GM21526 (cell line): ENCODE results near the gene RSPH9.

Experiments
- ATAC-seq: cut with Tn5 transposase; IDR thresholded peaks from one replicate; pipeline ENCODE4 v1.9.1; 2021; ENCODE audit warnings: moderate library complexity; ENCODE audit not compliant: unreplicated experiment, low FRiP score

RSPH9 gene

DNA sequence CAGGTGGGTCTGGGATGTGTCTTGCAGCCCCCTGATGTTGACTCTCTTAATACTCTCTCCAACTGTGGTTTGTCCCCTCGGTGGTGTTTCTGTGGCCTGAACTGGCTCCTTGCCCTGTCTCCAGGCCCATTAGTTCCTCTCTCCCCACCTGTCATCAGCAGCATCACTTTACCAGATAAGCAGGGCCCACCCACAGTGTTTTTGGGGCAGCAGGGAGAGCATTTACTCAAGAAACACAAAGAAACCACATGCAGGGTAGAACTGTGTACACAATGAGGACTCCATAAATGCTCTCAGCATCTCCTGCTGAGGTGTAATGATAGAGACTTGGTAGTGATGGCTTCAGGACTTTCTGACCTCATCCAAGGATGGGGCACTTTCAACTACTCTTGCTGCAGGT, 62.9 kb downstream of the RSPH9 start:
- ATAC-seq: no peak

- no peak for ATAC-seq
Measured at GRCh38 chr6:43708860-43709653, 64.2 kb downstream of the RSPH9 start.

- no peak for ATAC-seq
Measured at GRCh38 chr6:43709654-43710303, 64.9 kb downstream of the RSPH9 start.

DNA sequence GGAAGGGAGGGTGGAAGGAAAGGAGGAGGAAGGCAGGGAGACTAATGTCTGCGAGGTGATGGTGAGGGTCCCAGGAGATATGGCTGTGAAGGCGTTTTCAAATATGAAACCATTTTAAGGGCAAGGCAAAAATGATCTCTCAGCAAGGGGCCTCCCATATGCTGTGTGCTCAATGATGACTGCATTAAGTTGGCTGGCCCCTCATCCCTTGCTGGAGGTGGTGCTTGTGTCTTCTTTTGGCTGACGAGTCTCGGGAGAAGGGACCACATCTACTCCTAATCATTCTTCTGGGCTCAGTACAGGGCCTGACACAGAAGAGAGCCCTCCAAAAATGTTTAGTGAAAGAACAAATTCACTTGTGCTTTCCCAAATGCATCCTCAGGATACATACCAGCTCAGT, 65.7 kb downstream of the RSPH9 start:
- no peak for ATAC-seq

- no peak for ATAC-seq
Measured at GRCh38 chr6:43712579-43712978, 67.7 kb downstream of the RSPH9 start.

DNA sequence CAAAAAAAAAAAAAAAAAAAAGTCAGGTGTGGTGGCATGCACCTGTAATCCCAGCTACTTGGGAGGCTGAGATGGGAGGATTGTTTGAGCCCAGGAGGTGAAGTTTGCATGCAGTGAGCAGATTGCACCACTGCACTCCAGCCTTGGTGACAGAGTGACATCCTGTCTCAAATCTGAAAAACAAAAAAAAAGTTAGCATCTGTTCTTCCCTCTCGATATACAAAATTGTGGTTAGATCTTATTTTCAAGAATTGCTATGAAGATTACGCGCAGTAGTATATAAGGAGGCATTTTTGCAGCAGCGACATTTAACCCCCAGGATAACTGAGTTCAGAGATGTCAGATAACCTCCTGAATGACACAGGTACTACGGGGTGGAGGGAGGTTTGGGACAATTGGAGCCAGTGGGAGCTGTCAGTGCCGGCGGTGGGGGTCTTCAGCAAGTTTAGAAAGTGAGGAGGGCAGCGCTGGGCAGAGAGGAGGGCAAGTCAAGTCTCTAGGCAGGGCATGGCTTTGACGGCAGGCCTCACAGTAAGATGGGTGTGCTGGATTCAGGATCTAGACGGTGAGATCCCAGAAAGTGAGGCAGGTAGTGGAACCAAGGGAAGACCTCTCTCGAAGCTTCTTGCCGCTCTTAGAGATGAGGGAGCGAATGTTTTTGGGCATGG, 68.9 kb downstream of the RSPH9 start:
- ATAC-seq: no peak

GRCh38 chr6:43714311-43715055, 69.6 kb downstream of the RSPH9 start:
- ATAC-seq: peak; percentile 6

GRCh38 chr6:43715056-43715788, 70.4 kb downstream of the RSPH9 start:
- ATAC-seq: peak; percentile 84

- ATAC-seq: no peak
Measured at GRCh38 chr6:43716099-43716498, 71.3 kb downstream of the RSPH9 start.

DNA sequence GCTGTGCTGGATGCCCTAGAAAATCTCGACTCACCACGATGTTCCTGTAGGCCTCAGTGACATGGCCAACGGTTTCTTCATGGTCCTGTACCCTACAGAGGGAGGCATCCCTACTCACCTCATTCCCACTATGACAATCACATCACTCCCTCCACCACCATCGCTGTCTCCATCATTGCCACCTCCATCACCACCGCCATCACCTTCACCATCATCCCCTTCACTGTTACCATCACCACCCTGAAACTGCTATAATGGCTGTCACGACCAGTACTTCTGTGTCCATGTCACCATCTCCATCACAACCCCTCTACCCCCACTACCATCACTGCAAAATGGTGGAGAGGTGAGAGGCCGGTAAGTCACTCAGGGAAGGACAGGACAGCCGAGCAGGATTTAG, 72.6 kb downstream of the RSPH9 start:
- ATAC-seq: no peak

DNA sequence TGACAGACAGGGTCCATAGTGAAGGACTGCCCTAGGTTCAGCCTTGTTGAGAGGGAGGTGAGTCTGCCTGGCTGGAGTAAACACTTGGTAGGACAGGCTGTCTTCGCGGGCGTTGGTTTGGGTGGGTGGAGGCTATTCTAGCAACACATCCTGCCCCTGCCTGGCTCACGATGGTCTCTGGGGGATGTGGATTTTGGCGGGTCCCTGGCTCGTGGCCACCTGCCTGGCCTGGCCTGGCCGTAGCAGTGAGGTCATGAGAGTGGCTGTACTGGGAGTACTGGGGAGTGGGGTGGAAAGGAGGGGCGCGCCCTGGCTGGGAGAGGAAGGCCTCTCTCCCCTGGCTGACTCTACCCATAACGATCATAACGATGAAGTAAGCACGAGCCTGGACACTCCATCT, 73.0 kb downstream of the RSPH9 start:
- no peak for ATAC-seq

DNA sequence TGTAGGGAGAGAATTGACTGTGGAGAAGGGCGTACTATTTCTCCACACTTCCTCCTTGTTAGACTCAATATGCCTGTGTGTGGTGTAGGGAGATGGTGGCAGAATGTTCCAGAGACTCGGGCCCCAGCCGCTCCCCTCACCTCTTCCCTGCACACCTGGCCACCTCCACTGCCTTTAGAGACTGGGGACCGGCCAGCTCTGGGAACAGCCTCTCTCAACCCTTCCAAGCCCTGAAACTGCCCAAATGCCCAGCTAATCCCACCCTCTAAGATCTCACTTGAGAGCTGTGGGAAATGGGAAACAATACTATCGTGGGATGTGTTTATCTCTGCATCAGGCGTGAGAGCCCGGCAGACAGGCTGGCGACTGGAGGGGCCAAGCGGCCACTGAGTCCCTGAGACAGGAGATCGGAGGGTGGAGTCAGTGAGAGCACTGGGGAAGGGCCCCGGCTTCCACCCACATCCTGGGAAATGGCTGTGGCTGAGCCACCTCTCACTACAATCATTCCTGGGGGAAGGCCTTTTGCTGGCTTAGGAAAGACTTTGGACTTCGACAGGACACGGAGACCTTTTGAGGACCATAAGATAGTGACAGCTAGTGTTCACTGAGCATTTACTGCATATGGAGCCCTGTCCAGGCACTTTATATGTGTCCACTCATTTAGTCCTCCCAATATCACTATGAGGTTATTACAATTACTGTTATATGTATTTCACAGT, 73.7 kb downstream of the RSPH9 start:
- ATAC-seq: no peak

DNA sequence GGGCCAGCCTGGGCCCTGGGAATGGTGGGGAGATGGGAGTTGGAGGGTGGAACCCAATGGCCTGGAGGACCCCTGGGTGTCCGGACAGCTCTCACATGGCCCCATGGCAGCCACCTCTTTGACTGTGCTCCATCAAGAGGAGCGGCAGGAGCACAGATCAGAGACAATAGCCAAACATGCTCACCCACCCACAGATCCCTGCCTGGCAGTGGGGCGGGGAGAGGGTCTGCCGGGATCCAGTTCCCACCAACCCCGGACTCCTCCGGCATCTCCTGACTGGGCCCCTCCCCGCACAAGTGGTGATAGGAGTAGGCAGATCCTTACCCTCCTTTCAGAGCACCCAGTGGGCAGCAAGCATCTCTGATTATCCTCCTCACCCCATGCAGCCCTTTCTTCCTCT, 74.7 kb downstream of the RSPH9 start:
- no peak for ATAC-seq

GRCh38 chr6:43720999-43721398, 76.2 kb downstream of the RSPH9 start:
- no peak for ATAC-seq
